ENCODE measurements around the gene RNF135.

GRCh38 chr17:30958187-30958586 is 12.7 kb upstream of the RNF135 start:
- TF ChIP-seq POLR2A (IDR thresholded peaks at IDR 0.05; ENCODE audit: low read length) (no peak), GATA1 (IDR thresholded peaks at IDR 0.05; ENCODE audit: low read depth, low read length) (no peak)
